ENCODE measurements around the gene HS3ST4.

- TF ChIP-seq CTCF (IDR thresholded peaks at IDR 0.05) (no peak), POLR2A (IDR thresholded peaks at IDR 0.05) (no peak)
Measured at GRCh38 chr16:25786748-25787147, 95.0 kb downstream of the HS3ST4 start.
